Stimulated activated CD4-positive, alpha-beta T cell treated with anti-CD3 and anti-CD28 coated beads, Interleukin-12 subunit alpha, Interleukin-12 subunit beta, amount 100 ng/mL, for 4 hours (primary cell): ENCODE data around the gene SETD3.

Experiments used
- DNase-seq: peaks from one replicate; pipeline ENCODE4 v3.0.0-alpha.2; 2020

Gene SETD3

GRCh38 chr14:99451234-99451633 lies 29.4 kb downstream of the SETD3 start:
- no peak for DNase-seq

GRCh38 chr14:99450266-99450665 lies 30.4 kb downstream of the SETD3 start:
- no peak for DNase-seq

GRCh38 chr14:99447739-99448138 lies 32.9 kb downstream of the SETD3 start:
- no peak for DNase-seq

GRCh38 chr14:99445931-99446330 lies 34.7 kb downstream of the SETD3 start:
- no peak for DNase-seq

- DNase-seq = no peak
Measured at GRCh38 chr14:99441918-99442317, 38.7 kb downstream of the SETD3 start.

GRCh38 chr14:99441157-99441870 lies 39.3 kb downstream of the SETD3 start:
- no peak for DNase-seq

GRCh38 chr14:99440278-99440677 lies 40.4 kb downstream of the SETD3 start:
- DNase-seq = no peak

- no peak for DNase-seq
Measured at GRCh38 chr14:99437706-99438105, 43.0 kb downstream of the SETD3 start.

GRCh38 chr14:99436247-99437180 lies 44.1 kb downstream of the SETD3 start:
- no peak for DNase-seq

GRCh38 chr14:99435327-99435726 lies 45.3 kb downstream of the SETD3 start:
- DNase-seq = no peak

- DNase-seq = no peak
Measured at GRCh38 chr14:99432485-99432884, 48.2 kb downstream of the SETD3 start.

- no peak for DNase-seq
Measured at GRCh38 chr14:99431986-99432385, 48.7 kb downstream of the SETD3 start.

- DNase-seq = no peak
Measured at GRCh38 chr14:99430491-99430890, 50.2 kb downstream of the SETD3 start.

- DNase-seq = no peak
Measured at GRCh38 chr14:99427632-99428300, 52.9 kb downstream of the SETD3 start.

GRCh38 chr14:99426813-99427346 lies 53.8 kb downstream of the SETD3 start:
- no peak for DNase-seq

- no peak for DNase-seq
Measured at GRCh38 chr14:99426265-99426664, 54.4 kb downstream of the SETD3 start.

GRCh38 chr14:99425272-99425681 lies 55.4 kb downstream of the SETD3 start:
- DNase-seq = no peak

GRCh38 chr14:99424306-99424877 lies 56.3 kb downstream of the SETD3 start:
- no peak for DNase-seq

- DNase-seq = no peak
Measured at GRCh38 chr14:99423434-99423833, 57.2 kb downstream of the SETD3 start.

GRCh38 chr14:99422228-99423010 lies 58.2 kb downstream of the SETD3 start:
- no peak for DNase-seq

GRCh38 chr14:99420711-99421110 lies 59.9 kb downstream of the SETD3 start:
- DNase-seq = no peak

- DNase-seq = no peak
Measured at GRCh38 chr14:99419905-99420304, 60.8 kb downstream of the SETD3 start.
